Measurements from ENCODE around the gene NBPF26. TPM values are rescaled to one million over a fixed set of nuclear protein-coding genes. Genes with fewer than 3 reads are reported as not detected.
"Not testable (repeated sequence)": the region's sequence is repeated elsewhere in the genome, so short reads cannot be mapped to it uniquely, and the experiment has no call there.

Gene NBPF26
- 2.4 TPM for total RNA-seq
- long read RNA-seq, partial matches to known transcripts = 0 of 1 reads
- long read RNA-seq, other reads (novel, unspliced or antisense) = 1 of 1 reads

GRCh38 chr1:120723715-120724402, at the start of gene NBPF26:
NBPF26 (plus strand) TSS chr1:120723945.
- H3K36me3 ChIP-seq; H3K4me3 ChIP-seq; H3K27me3 ChIP-seq (ENCODE audit: low read depth); ATAC-seq; intact Hi-C loops (cut with DNase I); H3K27ac ChIP-seq; H3K4me1 ChIP-seq; H3K9me3 ChIP-seq; DNase-seq: not testable (repeated sequence)

GRCh38 chr1:120680106-120680819, 43.5 kb upstream of the NBPF26 start:
- intact Hi-C loops (cut with DNase I); H3K27me3 ChIP-seq (ENCODE audit: low read depth); ATAC-seq; H3K9me3 ChIP-seq; H3K4me1 ChIP-seq; DNase-seq; H3K4me3 ChIP-seq; H3K36me3 ChIP-seq; H3K27ac ChIP-seq: not testable (repeated sequence)

DNA sequence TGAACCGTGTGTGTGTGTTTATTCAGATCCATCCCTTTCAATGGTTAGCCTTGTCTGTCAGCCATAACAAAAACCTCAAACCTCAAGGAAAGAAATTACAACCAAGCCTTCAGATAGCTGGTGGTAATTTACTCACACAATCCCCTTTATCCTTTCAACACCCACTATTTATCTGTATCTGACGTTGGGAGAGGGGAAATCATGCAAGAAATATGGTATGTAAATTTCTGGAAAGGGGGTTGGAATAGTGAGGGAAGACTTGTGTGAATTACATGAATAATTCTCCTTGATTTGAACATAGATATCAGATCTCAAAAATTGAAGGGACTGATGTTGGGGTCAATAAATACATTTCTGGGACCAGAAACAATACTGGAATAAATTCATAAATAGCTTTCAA, 42.8 kb upstream of the NBPF26 start:
- ATAC-seq; intact Hi-C loops (cut with DNase I); H3K9me3 ChIP-seq; DNase-seq; H3K4me1 ChIP-seq; H3K27ac ChIP-seq; H3K36me3 ChIP-seq; H3K4me3 ChIP-seq; H3K27me3 ChIP-seq (ENCODE audit: low read depth): not testable (repeated sequence)

DNA sequence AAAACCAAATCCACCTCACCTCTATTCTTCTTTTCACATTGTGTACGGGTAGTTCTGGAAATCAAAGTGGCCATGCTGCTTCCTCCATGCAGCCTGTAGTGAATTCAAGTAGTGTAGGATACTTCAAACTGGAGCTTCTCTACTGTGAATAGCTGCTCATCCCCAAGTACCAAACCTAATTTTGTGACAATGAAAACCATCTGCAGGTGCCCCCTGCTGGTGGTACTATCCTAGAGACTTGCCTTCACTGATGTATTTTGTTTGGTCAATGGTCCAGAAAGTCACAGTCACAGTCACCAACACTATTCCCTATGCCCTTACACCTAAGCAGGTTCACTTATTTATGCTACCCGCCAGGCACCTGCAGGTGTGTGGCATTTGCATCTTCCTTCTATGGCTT, 39.3 kb upstream of the NBPF26 start:
- H3K27ac ChIP-seq; H3K36me3 ChIP-seq; H3K27me3 ChIP-seq (ENCODE audit: low read depth); H3K9me3 ChIP-seq; intact Hi-C loops (cut with DNase I); DNase-seq; H3K4me1 ChIP-seq; H3K4me3 ChIP-seq: not testable (repeated sequence)
- peak; percentile 62 to 69 for ATAC-seq

DNA sequence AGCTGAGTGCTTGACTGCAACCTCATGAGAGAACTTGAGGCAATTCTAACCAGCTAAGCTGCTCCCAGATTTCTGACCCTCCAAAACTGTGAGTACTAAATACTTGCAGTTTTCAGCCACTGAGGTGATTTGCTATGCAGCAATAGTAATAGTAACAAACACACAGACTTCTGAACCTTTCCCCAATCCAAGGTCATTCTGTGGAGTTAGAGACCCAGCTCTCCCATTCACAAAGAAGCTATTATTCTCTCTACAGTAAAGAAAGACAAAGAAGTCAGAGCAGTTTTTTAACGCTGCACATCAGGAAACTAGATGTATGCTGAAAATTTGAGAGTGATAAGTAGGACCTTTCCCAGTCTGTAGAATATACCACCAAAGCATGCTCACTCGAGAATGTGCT, 38.1 kb upstream of the NBPF26 start:
- ATAC-seq; H3K36me3 ChIP-seq; H3K9me3 ChIP-seq; intact Hi-C loops (cut with DNase I); H3K4me3 ChIP-seq; H3K27me3 ChIP-seq (ENCODE audit: low read depth); H3K27ac ChIP-seq; DNase-seq; H3K4me1 ChIP-seq: not testable (repeated sequence)

DNA sequence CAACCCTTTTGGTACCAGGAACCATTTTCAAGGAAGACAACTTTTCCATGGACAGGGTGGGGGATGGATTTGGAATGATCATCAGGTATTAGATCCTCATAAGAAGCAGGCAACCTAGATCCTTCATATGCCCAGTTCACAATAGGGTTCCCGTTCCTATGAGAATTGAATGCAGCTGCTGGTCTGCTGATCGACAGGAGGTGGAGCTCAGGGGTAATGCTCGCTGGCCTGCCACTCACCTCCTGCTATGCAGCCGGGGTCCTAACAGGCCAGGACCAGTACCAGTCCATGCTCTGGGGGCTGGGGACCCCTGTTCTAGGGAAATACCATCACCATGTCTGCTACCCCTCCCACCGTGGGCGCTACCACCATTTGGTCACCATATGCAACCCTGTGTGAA, 36.5 kb upstream of the NBPF26 start:
- H3K27ac ChIP-seq; intact Hi-C loops (cut with DNase I); H3K27me3 ChIP-seq (ENCODE audit: low read depth); H3K9me3 ChIP-seq; H3K4me1 ChIP-seq; H3K36me3 ChIP-seq; H3K4me3 ChIP-seq; DNase-seq; ATAC-seq: not testable (repeated sequence)

GRCh38 chr1:120700807-120701562, 22.8 kb upstream of the NBPF26 start:
- H3K4me3 ChIP-seq; H3K27ac ChIP-seq; intact Hi-C loops (cut with DNase I); H3K36me3 ChIP-seq; DNase-seq; H3K9me3 ChIP-seq; H3K27me3 ChIP-seq (ENCODE audit: low read depth); H3K4me1 ChIP-seq; ATAC-seq: not testable (repeated sequence)

DNA sequence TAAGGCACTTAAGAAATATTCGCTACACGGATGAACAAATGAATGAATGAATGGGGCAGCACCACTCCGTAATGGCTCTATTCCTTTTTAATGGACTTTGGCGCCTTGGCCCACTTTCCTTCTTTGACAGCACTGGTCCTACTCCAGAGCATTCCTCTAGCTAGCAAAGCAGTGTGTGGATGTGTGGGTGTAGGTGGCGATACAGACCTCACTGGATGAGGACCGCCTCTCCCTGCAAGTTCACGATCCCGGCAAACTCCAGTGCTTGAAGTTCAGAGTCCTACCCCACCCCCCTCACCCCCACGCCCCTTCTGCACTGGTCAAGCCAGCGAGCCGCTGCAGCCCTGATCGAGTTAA, 409 bp upstream of the NBPF26 start:
- intact Hi-C loops (cut with DNase I); H3K9me3 ChIP-seq; H3K4me1 ChIP-seq; H3K36me3 ChIP-seq; DNase-seq; H3K27ac ChIP-seq; ATAC-seq; H3K27me3 ChIP-seq (ENCODE audit: low read depth); H3K4me3 ChIP-seq: not testable (repeated sequence)

DNA sequence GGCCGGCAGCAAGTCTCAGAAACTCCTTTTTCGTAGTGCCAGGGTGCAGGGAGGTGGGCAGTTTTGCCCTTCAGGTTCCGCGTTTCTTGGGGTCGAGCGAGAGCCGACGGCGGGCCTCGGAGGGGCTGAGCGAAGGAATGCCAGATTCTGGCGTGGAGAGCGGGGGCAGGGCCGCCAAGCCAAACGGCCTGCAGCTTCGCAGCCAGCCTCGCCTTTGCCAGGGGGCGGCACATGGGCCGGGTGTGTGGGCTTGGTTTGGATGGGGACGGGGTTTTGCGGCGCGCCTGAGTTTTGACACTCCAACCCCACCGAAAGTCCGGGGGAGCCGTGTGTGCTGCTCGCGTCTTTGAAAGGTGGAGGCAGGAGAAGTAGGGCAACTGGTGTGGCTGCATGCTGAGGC, 762 bp downstream of the NBPF26 start:
- H3K4me1 ChIP-seq; ATAC-seq; intact Hi-C loops (cut with DNase I); H3K27me3 ChIP-seq (ENCODE audit: low read depth); DNase-seq; H3K9me3 ChIP-seq; H3K4me3 ChIP-seq; H3K27ac ChIP-seq; H3K36me3 ChIP-seq: not testable (repeated sequence)

- intact Hi-C loops (cut with DNase I); H3K27ac ChIP-seq; H3K4me3 ChIP-seq; H3K36me3 ChIP-seq; DNase-seq; ATAC-seq; H3K9me3 ChIP-seq; H3K4me1 ChIP-seq; H3K27me3 ChIP-seq (ENCODE audit: low read depth): not testable (repeated sequence)
Observed at GRCh38 chr1:120728811-120729210, 5.1 kb downstream of the NBPF26 start.

DNA sequence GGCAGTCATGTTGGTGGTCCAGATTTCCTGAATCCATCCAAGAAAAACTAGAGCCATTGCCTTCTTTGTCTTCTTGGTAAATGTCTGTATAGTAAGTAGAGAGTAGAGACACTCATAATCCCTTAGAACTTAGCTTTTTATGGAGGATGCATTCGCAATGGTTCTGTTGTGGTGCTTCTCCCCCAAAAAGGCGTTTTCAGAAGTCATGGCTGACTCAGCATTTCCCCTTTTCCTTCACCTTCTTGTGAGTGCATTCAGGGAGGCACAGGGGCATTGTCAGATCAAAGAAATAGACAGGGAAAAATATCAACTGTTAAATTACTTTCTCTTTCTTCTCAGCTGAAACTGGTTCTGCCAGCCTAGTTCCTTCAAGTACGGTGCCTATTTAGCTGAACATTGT, 45.3 kb downstream of the NBPF26 start:
- ATAC-seq; H3K4me1 ChIP-seq; DNase-seq; H3K27me3 ChIP-seq (ENCODE audit: low read depth); H3K4me3 ChIP-seq; H3K9me3 ChIP-seq; H3K27ac ChIP-seq; H3K36me3 ChIP-seq; intact Hi-C loops (cut with DNase I): not testable (repeated sequence)

DNA sequence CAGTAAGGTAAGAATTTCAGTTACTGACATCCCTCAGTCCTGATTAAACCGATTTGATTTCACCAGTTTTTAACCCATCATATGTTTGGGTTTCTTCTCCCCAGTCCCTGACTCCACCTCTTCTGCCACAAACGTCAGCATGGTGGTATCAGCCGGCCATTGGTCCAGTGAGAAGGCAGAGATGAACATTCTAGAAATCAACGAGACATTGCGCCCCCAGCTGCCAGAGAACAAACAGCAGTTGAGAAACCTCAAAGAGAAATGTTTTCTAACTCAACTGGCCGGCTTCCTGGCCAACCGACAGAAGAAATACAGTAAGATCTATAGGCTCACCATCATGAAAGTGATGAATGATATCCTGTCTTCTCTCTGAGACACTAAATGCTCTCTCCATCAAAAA, 81.7 kb downstream of the NBPF26 start:
- H3K27me3 ChIP-seq (ENCODE audit: low read depth); intact Hi-C loops (cut with DNase I); H3K4me1 ChIP-seq; ATAC-seq; H3K36me3 ChIP-seq; H3K27ac ChIP-seq; H3K4me3 ChIP-seq; H3K9me3 ChIP-seq; DNase-seq: not testable (repeated sequence)

DNA sequence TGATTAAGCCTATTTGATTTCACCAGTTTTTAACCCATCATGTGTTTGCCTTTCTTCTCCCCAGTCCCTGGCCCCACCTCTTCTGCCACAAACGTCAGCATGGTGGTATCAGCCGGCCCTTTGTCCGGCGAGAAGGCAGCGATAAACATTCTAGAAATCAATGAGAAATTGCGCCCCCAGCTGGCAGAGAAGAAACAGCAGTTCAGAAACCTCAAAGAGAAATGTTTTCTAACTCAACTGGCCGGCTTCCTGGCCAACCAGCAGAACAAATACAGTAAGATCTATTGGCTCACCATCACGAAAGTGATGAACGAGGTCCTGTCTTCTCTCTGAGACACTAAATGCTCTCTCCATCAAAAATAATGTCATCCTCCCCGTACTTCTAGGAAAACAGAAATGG, 88.1 kb downstream of the NBPF26 start:
- intact Hi-C loops (cut with DNase I); H3K27ac ChIP-seq; H3K36me3 ChIP-seq; H3K9me3 ChIP-seq; DNase-seq; H3K4me1 ChIP-seq; ATAC-seq; H3K27me3 ChIP-seq (ENCODE audit: low read depth); H3K4me3 ChIP-seq: not testable (repeated sequence)

DNA sequence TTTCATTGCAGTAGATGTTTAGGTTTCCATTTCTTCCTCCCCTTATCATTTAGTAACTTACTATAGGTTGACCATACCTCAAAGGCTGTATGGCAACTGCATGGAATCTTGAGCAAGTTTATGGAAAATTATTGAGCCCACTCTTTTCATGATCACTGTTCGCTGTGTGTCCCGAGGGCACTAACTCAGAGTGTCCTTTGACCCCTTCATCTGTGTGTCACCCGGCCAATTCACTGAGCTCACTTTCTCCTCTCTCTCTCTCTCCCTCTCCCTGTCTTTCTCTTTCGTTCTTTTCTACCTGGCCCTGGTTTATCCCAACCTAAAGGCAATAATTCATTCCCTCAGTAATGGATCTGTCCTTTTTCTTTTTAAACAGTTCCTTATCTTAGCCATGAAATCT, 101.3 kb downstream of the NBPF26 start:
- H3K27ac ChIP-seq; H3K4me1 ChIP-seq; DNase-seq; H3K4me3 ChIP-seq; ATAC-seq; intact Hi-C loops (cut with DNase I); H3K27me3 ChIP-seq (ENCODE audit: low read depth); H3K9me3 ChIP-seq; H3K36me3 ChIP-seq: not testable (repeated sequence)
